Measurements from ENCODE around the gene SENP7. TPM values are rescaled to one million over a fixed set of nuclear protein-coding genes. Genes with fewer than 3 reads are reported as not detected.

Gene SENP7
- total RNA-seq, 2 experiments from 2014 or later, result 9.6 to 11.4 TPM

GRCh38 chr3:101384426-101384825, 128.6 kb downstream of the SENP7 start:
- Mint-ChIP-seq H3K4me3 (no peak overlapping the region), H3K27me3 (no peaks in the 10 kb centered on the region), H3K36me3 (ENCODE audit: low read depth) (peaks cover 13% of the 10 kb centered on the region), H3K27ac (no peak overlapping the region), H3K9me3 (peaks cover 11% of the 10 kb centered on the region), H3K4me1 (ENCODE audit: low read depth) (peaks cover 39% of the 10 kb centered on the region)
- DNase-seq, result no peak
- ChIA-PET CTCF (interaction anchor here (3.9 kb wide), 1 partner anchor 313 kb away, joined by 31 read pairs; no protein-coding TSS in a partner anchor), POLR2A (interaction anchor here (0.6 to 1.6 kb wide), 3 partner anchors 9 to 675 kb away, joined by 3 to 4 read pairs (median 4); no protein-coding TSS in a partner anchor)
- intact Hi-C loops (cut with micrococcal nuclease), result loop anchor here (10.0 kb wide), 1 partner anchor 180 kb away; no protein-coding TSS in a partner anchor
- no peak for ATAC-seq
- no peak for TF ChIP-seq CTCF (IDR thresholded peaks at IDR 0.05)

- no peak for TF ChIP-seq CTCF (IDR thresholded peaks at IDR 0.05)
- ChIA-PET CTCF (interaction anchor here (3.9 kb wide), 1 partner anchor 312 kb away, joined by 31 read pairs; no protein-coding TSS in a partner anchor), POLR2A (interaction anchor here (1.0 kb wide), 1 partner anchor 175 kb away, joined by 4 read pairs; no protein-coding TSS in a partner anchor)
- ATAC-seq (no peak), DNase-seq (no peak)
- H3K27me3 Mint-ChIP-seq, result no peaks in the 10 kb centered on the region
- H3K9me3 Mint-ChIP-seq, result peaks cover 7% of the 10 kb centered on the region
- H3K27ac Mint-ChIP-seq, result no peak overlapping the region
- H3K4me3 Mint-ChIP-seq, result no peak overlapping the region
- H3K4me1 Mint-ChIP-seq (ENCODE audit: low read depth), result peaks cover 43% of the 10 kb centered on the region
- H3K36me3 Mint-ChIP-seq (ENCODE audit: low read depth), result peaks cover 7% of the 10 kb centered on the region
- intact Hi-C loops (cut with micrococcal nuclease), result loop anchor here (10.0 kb wide), 1 partner anchor 179 kb away; no protein-coding TSS in a partner anchor
These were observed 129.4 kb downstream of the SENP7 start for GRCh38 chr3:101383656-101384055.

- Mint-ChIP-seq H3K9me3 (peaks cover 7% of the 10 kb centered on the region), H3K4me3 (no peak overlapping the region), H3K36me3 (ENCODE audit: low read depth) (peaks cover 7% of the 10 kb centered on the region), H3K27ac (no peak overlapping the region), H3K4me1 (ENCODE audit: low read depth) (peaks cover 46% of the 10 kb centered on the region), H3K27me3 (no peaks in the 10 kb centered on the region)
- intact Hi-C loops (cut with micrococcal nuclease), result loop anchor here (10.0 kb wide), 1 partner anchor 178 kb away; no protein-coding TSS in a partner anchor
- ChIA-PET CTCF (interaction anchor here (0.8 to 3.9 kb wide), 2 partner anchors 312 to 563 kb away, joined by 3 to 31 read pairs; no protein-coding TSS in a partner anchor), POLR2A (no interaction called here)
- TF ChIP-seq CTCF (IDR thresholded peaks at IDR 0.05), result no peak
- ATAC-seq, result no peak
- DNase-seq, result no peak
These were observed 129.8 kb downstream of the SENP7 start for GRCh38 chr3:101383156-101383575.

GRCh38 chr3:101381809-101382208, 131.2 kb downstream of the SENP7 start:
- Mint-ChIP-seq H3K9me3 (peaks cover 5% of the 10 kb centered on the region), H3K4me3 (no peak overlapping the region), H3K27me3 (no peaks in the 10 kb centered on the region), H3K36me3 (ENCODE audit: low read depth) (peaks cover 3% of the 10 kb centered on the region), H3K27ac (no peak overlapping the region), H3K4me1 (ENCODE audit: low read depth) (peaks cover 48% of the 10 kb centered on the region)
- ChIA-PET POLR2A (interaction anchor here (1.0 kb wide), 1 partner anchor 181 kb away, joined by 3 read pairs; no protein-coding TSS in a partner anchor), CTCF (interaction anchor here (0.8 to 3.9 kb wide), 8 partner anchors 16 to 728 kb away, joined by 3 to 31 read pairs (median 4); no protein-coding TSS in a partner anchor)
- TF ChIP-seq CTCF (IDR thresholded peaks at IDR 0.05), result peak; percentile 69
- DNase-seq, result no peak
- intact Hi-C loops (cut with micrococcal nuclease), result loop anchor here (2.0 to 10.0 kb wide), 2 partner anchors 177 to 311 kb away; no protein-coding TSS in a partner anchor
- ATAC-seq, result peak; percentile 47

All from activated CD8-positive, alpha-beta T cell treated with anti-CD3 and anti-CD28 coated beads for 36 hours (primary cell).